Stimulated activated CD8-positive, alpha-beta memory T cell treated with anti-CD3 and anti-CD28 coated beads, Interleukin-15, amount 100 ng/mL, for 4 hours (primary cell): ENCODE measurements around the gene PIEZO1.

Source experiments
- DNase-seq, 2 donors: peaks; one replicate each; pipeline ENCODE4 v3.0.0-alpha.2; 2020; ENCODE audit warnings: low read depth in 2 of 2

Gene PIEZO1

GRCh38 chr16:88734361-88734728 lies 50.7 kb downstream of the PIEZO1 start:
- DNase-seq, result no peak

DNA sequence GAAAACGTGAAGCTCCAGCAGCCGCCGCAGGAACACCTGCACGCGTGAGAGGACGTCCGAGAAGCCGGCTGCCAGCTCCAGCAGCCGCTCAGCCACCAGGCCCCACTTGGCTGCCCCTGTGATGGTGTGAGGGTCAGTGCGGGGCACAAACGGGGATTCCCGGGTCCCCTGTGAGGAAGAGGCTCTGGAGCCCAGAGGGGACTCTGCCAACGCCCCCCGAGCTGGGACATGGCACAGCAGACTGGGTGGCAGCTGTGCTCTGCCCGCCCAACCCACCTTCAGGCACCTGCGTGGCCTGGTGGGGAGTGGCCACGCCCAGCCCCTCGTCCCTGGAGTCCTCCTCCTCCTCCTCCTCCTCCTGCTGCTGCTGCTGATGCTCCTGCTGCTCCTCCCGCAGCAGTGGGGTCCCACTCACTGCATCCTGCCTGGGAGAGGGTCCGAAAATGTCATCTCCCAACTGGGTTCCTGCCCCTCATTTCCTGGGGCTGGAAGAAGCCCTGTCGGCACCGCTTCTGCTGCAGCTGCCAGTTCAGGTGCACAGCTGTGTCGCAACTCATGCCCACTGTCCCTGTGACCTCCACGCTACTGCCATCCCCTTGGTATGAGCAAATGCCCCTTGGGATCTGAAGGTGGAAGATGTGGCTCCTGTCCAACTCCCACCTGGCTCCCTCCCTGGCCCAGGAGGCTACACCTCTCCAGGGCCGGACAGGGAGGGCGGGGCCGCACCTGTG lies 51.2 kb downstream of the PIEZO1 start:
- no peak for DNase-seq

GRCh38 chr16:88732961-88733294 lies 52.1 kb downstream of the PIEZO1 start:
- no peak for DNase-seq

DNA sequence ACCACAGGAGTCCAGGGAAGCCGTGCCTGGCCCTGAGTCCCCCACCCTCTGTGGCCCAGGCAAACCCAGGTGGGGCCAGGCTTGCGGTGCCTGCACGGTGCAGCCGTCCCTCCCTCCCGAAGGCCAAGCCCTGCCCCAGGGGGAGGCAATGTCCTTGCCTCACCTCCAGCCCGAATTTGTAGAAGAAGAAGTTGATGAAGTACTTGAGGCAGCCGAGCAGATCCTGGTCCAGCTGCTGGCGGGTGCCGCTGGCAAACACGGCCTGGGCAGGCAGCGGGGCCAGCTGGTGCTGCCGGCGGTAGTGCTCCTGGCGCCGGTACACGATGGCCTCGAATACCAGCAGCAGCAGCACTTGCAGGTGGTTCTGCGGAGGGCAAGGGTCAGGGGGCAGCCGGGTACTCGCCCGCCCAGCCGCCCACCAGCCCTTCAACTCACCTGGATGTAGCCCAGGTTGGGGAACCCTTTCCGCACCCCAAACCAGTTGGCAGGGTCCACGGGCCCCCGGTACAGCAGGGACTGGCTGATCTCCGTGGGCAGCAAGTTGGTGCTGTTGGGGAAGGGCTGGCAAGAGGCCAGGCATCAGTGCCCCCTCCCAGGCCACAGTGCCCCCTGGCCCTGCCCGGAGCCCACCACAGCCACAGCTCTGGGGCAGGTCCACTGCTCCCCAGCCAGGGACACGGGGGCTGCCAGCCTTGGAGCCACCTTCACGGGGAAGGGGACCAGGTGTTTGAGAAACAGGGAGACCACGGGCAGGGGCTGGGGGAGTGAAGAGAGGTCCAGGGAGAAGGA lies 52.7 kb downstream of the PIEZO1 start:
- no peak for DNase-seq

DNA sequence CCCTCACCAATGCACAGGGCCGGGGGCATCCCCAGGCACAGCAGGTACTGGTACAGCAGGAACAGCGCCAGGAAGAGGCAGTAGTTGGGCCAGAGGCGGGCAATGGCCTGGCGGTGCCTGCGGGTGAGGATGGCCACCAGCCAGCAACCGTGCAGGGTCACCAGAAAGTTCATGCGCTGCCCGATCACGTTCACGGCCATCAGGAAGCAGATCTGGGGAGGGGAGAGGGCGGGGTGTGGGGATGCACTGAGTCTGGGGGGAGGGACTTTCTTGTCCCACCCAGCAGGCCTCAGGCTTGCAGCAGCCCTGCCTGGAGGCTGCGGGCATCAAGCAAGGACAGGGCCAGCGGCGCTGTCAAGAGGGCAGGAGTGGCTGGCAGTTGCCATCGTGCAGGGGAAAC lies 53.3 kb downstream of the PIEZO1 start:
- DNase-seq, result no peak

GRCh38 chr16:88730632-88731607 lies 54.1 kb downstream of the PIEZO1 start:
- DNase-seq, result no peak

GRCh38 chr16:88727871-88728270 lies 57.1 kb downstream of the PIEZO1 start:
- DNase-seq, result no peak

GRCh38 chr16:88726981-88727380 lies 58.0 kb downstream of the PIEZO1 start:
- no peak for DNase-seq

DNA sequence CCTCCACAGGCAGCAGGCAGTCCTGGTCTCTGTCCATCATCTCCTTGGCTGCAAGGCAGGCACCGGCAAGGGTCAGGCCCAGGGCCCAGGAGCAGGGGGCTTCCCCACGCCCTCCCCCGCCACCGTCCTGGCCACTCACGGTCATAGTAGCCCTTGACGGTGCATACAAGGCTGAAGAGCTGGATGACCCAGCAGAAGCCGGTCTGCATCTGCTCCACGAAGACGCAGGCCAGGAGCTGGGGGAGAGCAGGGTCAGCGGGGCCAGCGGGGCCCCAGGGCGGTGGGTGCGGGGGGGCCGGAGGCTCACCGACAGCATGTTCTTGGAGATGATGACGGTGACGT lies 58.6 kb downstream of the PIEZO1 start:
- no peak for DNase-seq

- DNase-seq, result no peak
These were observed 59.2 kb downstream of the PIEZO1 start for GRCh38 chr16:88725609-88726407.

GRCh38 chr16:88724855-88725555 lies 60.0 kb downstream of the PIEZO1 start:
- DNase-seq, result no peak

GRCh38 chr16:88723911-88724310 lies 61.1 kb downstream of the PIEZO1 start:
- DNase-seq, result no peak

DNA sequence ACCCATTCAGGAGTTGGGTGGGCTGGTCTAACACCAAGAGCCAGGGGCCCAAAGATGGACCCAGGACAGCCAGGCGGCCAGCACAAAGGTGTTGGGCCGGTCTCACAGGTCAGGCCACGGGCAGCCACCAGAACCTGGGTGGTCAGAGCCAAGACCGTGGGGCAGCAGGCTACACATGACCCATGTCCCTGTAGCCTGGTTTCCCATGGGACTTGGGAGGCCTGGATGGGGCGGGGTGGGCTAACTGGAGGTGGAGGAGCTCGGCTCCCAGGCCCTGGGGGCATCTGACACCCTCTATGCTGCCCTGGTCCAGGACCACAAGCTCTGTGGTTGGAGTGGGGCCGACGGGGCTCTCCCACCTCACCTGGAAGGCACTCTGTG lies 61.5 kb downstream of the PIEZO1 start:
- no peak for DNase-seq

DNA sequence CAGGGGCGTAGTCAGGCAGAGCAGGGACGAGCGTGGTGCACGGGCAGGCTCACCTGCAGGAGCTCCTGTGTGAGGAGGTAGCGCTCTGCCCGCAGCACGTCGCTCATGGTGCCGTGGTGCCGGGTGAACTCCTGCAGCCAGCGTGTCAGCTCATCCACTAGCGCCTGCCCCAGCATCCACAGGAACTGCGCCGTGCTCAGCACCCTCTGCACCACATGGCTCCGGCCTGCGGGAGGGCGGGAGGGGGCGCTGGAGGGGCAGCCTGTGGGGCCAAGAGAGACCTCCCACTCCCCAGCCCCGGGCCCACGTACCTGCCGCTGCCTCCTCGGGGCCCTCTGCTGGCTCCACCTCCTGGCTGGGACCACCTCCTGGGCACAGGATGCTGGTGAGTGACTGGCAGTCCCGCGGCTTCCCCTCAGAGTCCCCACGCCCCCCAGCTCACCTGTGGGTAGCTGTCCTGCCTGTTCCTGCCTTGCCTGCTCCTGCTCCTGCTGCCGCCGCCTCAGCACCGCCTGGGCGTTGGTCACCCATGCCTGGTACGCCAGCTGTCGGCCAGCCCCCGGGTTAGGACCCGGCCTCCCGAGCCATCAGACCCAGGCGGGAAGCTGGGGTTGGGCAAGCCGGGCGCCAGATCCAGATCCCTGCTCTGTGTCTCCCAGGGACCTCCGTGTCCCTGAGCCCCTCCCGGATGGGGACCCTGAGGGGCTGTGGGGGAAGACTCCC lies 62.1 kb downstream of the PIEZO1 start:
- DNase-seq, result no peak

DNA sequence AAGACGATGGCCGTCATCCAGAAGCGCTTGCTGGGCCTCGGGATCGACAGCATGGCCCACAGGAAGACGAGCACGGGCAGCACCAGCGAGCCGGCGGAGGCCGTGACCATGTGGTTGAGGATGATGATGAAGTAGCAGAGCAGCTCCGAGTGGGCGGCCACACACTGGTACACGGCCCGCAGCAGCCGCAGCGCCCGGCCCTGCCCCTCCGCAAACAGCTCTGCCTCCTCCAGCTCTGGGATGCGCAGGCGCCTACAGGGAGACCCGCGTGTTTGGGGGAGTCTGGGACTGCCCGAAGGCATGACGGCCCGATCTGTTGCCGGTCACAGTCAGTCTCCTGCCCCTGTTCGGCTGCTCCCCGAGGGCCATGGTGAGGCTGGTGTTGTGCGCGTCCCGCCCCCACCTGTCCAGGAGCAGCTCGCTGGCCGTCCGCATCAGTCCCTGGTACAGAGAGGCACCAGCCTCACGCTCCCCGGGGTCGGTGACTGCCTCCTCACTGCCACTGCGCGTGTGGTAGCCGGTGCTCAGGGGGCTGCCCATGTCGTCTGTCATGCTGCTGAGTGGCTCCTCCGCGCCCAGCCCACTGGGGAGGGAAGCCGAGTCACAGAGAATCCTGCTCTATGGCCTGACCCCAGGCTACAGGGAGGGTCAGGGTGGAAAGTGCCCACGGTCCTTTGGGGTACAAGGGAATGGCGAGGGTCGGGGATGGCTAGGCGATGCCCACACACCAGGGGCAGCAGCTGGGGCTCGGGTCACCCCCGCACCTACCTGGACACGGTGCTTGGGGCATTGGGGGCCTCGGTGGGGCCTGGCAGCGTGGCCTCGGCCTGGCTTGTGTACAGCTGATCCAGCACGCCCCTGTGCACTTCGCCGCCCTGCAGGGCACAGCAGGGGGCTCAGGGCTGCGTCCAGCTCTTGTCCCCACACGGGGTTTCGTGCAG lies 62.9 kb downstream of the PIEZO1 start:
- no peak for DNase-seq

GRCh38 chr16:88721236-88721635 lies 63.8 kb downstream of the PIEZO1 start:
- no peak for DNase-seq

GRCh38 chr16:88720396-88720970 lies 64.5 kb downstream of the PIEZO1 start:
- no peak for DNase-seq

- DNase-seq, result no peak
These were observed 65.1 kb downstream of the PIEZO1 start for GRCh38 chr16:88719933-88720296.
